Fibroblast of skin of abdomen (primary cell): ENCODE measurements around the gene TMEM273.
"Not testable (repeated sequence)": the region's sequence is repeated elsewhere in the genome, so short reads cannot be mapped to it uniquely, and the experiment has no call there.

ENCODE experiments used
- DNase-seq: peaks from one replicate; pipeline ENCODE4 v3.0.0-alpha.2; 2013

The TMEM273 gene

DNA sequence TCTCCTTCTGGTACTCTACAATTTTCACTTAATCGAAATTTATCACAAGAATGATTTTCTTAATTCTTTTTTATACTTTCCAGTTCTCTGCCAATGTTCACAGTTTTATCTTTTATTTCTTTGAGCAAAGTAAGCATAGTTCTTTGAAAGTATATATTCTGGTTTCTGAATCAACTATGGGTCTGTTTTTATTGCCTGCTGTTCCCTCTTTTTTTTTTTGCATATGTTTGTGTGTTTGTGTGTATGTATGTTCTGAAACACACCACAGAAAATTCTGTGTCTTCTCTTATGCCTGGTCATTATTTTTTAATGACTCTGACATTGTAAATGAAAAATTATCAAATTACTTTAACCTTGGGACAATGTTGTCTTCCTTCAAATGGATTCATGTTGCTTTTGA lies 15.9 kb upstream of the TMEM273 start:
- no peak for DNase-seq

DNA sequence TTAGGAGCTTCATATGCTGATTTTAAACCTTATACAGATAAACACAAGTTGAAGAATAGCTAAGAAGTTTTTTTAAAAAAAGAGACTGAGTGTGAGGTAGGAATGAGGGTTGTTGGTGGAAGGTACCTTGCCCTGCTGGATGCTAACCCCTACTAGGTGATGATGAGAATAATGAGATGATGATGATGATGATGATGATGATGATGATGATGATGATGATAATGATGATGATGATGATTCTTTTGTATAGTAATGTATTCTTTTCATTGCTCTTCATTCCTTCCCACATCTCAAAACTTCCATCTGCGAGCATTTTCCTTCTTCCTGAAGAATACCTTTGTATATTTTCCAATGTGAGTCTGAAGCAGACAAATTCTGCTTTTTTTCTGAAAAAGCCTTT lies 14.1 kb upstream of the TMEM273 start:
- DNase-seq, result no peak

DNA sequence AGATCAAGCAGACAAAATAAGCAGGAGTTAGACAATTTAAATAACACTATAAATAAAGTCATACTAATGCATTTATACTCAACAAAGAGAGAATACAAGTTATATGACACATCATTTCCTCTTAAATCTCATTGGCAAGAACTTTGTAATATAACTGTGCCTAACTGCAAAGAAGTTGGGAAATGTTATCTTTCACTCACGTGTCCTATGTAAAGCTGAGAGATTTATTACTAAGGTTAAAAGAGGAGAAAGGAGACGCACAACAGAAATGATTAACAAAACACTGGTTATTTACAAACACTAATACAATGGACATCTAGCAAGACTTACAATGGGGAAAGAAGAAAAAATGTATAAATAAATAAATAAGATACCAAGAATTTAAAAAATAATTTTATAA lies 12.7 kb upstream of the TMEM273 start:
- DNase-seq, result no peak

DNA sequence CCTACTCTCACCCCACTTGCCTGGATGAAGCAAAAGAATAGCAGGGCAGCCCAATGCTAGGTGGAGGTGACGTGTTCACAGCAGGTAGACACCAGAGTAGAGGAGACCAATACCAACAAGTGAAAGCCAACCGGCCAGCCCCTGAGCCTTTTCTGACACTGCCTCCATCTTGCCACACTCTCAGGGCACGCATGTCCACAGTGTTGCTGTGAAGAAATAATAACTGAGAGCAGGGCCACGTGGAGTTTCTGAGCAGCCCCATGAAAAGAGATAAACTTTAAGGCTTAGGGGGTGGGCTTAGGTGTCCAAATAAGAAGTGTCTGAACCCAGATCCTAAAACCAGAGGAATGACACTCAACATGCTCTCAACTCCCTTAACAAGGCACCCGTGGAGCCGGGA lies 9.0 kb upstream of the TMEM273 start:
- no peak for DNase-seq

DNA sequence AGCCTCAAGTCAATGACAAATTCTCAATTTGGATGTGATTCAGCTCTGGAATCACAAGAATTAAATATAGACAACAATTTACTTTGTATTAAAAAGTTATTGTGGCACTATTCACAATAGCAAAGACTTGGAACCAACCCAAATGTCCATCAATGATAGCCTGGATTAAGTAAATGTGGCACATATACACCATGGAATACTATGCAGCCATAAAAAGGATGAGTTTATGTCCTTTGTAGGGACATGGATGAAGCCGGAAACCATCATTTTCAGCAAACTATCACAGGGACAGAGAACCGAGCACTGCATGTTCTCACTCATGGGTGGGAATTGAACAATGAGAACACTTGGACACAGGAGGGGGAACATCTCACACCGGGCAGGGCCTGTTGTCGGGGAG lies 7.7 kb upstream of the TMEM273 start:
- not testable (repeated sequence) for DNase-seq

DNA sequence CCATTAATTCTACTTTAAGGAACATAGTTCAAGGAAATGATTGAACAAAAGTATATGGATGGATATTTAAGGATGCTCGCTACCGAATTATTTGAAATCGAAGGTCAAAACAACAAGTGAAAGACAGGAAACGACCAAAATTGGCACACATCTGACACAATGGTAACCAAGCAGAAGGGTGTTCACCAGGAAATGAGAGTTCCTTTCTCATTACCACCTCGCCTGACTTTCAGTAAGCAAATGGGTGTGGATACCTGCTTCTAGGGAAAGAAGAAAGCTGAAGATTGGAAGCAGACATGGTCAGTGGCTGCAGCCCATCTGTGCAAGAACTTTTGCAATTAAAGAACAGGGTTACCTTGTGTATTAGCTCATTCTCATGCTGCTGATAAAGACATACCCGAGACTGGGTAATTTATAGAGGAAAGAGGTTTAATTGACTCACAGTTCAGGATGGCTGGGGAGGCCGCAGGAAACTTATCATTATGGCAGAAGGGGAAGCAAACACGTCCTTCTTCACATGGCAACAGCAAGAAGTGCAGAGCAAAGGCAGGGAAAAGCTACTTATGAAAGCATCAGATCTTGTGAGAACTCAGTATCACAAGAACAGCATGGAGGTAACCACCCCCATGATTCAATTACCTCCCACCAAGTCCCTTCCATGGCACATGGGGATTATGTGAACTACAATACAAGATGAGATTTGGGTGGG lies 6.2 kb upstream of the TMEM273 start:
- DNase-seq, result no peak

DNA sequence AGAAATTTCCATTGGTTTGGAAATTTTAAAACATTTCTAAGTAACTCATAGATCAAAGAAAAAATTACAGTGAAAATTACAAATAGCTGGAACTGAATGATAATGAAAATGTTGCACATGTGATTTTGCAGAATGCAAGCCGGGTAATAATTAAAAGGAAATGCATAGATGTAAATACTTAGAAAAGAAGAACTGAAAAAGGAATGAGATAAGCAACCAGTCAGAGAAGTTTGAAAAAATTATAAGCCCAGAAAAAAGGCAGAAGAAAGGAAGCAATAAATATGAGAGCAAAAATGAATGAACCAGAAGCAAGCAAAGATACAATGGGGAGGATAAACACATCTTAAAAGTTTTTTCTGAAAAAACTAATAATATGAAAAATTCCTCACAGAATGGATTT lies 3.2 kb upstream of the TMEM273 start:
- no peak for DNase-seq

DNA sequence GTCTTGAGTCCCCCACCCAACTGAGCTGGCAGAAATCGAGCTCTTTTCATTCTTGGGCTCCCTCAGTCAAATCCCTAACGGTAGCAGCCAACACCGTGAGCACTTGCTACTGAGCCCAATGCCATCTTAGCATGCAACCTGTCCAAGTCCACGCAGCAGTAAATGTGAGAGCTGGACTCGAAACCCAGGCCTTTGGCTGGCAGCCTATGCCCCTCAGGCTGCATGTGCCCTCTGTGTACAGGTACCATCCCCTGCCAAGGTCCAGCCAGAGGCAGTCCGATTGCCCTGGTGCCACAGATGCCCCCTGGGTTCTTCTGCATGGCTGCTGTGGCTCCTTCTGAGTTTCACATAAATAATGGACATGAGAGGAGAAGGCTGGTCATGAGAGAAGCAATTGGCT lies 1.2 kb upstream of the TMEM273 start:
- no peak for DNase-seq

DNA sequence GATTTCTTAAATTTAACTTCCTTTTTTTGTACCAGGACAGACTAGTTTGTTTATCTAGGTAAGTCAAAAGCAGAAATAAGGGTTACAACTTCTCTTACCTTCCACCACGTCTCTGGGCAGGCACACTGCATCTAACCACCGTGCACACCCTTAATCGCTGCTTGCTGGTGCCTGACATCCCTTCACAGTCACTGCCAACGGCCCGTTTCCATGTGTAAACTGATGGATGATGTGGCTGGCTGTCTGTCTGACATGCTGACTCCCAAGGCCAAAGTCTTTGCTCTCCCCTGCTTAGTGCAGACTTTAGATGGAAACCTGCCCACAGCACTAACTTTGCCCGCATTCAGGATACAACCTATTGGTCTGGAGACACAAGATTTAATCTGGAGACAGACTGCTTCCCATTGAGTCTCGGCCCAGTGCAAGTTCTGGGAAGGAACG lies 1.1 kb downstream of the TMEM273 start:
- no peak for DNase-seq

DNA sequence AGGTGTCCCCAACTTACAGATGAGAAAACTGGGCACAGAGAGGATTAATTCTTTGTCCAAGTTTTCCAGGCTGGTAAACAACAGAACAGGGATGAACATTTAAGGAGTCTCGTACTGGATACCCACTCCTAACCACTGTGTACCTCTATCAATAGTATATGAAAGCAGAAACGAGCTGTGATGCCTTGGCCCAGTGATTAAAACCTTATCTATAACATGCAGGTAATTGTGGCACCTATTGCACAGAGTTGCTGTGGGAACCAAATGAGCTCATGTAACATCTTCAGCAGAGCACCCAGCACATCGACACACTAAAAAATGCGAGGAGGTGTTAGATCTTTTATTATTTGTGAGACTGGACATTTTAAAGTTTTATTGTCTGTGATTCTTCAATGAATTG lies 1.6 kb downstream of the TMEM273 start:
- no peak for DNase-seq

DNA sequence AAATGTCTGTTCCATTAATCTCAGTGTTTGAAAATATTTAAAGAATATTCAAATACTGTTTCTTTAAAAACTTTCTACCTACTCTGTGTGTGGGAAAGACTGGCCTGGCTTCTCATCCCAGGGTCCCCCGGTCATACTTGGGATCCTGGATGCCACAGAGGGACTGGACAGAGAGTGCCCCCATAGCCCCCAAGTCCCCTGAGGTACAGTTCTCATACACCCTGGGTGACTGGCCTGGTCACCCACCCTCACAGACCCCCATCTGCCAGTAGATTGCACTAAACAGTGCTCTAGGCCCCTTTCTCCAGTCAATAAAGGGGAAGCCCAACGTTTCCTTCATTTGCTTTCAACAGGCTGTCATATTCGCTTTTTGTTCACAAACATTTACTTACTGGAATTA lies 3.0 kb downstream of the TMEM273 start:
- no peak for DNase-seq

DNA sequence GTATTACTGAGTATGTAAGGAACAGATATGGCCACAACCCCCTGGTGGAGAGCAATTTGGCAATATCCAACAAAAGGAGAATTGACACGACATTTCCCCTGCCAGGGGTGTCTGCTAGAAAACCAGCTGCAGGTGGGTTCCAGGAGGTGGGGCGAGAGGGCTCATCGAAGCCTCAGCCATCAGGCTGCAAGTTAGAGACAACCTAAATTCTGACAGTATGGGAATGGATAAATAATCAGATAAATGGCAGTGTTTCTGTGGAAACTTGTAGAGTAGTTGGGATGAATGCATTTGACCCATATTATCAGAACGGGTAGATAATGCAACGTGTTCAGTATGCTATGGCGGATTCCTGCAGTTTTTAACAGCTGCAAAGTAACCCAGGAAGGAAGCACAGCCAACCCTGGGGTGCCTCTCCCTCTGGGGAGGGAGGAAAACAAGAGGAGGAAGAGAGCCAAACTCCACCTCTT lies 3.5 kb downstream of the TMEM273 start:
- no peak for DNase-seq

DNA sequence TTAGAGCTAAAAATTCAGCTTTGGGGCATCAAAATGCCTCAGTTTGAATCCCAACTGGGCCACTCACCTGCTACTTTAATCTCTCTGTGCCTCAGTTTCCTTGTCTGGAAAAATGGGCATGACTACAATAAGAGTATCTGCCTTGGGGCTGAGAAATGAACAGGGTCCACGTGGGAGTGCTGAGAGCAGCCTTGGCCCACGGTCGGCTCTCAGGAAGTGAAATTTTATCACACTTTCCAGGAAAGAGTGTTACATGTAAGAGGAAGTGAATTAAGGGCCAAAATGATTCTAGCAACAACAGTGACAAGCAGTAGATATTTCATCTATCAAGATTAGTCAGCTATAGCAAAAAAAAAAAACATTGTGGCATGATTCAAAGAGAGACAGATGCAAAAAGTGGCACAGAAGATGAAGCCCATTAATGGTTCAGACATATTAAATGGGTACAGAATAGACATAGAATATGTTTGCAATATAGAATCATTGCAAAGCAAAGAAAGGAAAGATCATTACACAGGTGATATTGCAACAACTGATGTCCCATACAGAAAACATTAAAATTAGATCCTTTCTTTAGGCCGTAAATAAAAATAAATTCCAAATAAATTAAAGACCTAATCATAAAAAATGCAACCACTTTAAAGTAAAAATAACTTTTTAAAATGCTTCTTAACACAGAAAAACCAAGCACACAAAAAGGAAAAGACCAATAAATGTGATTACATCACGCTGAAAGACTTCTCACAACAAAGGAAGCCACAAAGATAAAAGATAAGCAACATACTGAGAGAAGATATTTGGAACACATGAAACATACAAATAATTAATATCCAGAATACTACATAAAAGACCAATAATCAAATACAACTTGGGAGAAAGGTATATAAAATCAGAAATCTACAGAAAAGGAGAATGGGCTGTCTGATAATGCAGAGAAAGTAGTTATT lies 4.3 kb downstream of the TMEM273 start:
- no peak for DNase-seq

DNA sequence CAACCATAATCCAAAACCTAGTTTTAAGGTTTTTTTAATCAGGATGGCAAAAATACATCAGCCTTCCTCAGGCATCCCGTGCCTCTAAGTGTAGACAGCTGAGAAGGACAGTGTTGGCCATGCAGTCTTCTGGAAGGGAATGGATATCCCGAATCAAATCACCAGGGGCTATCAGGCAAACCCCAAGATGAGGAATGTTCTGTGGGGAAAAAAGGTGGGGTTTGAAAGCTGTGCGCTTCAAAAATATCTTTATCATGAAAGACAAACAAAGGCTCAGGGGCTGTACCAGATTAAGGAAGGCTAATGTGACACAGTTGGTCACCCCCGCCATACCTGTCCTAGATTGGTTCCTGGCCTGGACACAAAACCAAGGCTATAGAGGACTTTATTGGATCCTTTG lies 5.4 kb downstream of the TMEM273 start:
- no peak for DNase-seq

DNA sequence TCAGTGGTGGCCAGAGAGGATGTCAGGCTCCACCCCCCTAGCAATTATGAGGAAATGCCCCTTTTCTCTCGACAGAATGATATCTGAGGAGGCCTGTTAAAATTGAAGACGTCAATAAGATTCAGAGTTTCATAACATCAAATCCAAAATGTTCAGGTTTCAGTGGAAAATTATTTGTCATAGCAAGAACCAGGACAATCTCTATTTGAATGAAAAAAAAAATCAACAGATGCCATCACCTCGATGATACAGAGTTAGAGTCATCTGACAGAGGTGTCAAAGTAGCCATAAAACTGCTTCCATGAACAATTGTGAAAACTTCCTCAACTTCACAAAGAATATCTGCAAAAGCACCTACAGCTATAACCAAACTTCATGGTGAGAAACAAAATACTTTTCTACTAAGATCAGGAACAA lies 7.7 kb downstream of the TMEM273 start:
- no peak for DNase-seq

DNA sequence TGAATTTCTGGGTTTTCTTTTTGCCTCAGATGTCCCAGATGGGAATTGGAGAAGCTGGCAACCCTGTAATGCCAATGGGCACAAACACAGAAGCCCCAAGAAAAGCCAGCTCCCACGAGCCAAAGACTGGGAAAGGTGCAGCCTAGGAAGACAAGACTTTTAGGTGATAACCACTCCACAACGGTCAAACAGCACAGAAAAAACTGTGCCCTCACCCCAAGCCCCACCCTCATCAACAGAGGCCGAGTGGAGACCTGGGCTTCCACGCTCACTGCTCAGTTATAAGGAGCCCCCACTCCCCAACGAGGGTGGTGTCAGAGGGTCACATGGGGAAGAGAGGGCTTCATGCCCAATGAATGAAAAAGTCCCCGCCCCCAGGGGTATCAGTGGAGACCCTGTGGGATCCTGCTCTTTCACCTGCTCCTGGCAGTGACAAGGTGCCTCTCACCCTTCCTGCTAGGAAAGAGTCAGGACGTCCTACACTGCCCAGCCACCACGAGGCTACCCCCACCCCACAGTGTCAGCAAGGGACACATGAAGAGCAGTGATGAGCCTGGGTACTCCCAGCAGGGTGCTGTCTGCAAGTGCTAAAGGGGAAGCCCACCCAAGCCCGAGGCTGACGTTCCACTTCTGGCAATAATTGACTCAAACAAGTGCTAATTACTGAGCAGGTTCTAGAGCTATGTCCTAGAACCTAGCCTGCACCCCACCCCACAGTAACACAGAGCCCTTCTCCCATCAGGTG lies 8.3 kb downstream of the TMEM273 start:
- no peak for DNase-seq

DNA sequence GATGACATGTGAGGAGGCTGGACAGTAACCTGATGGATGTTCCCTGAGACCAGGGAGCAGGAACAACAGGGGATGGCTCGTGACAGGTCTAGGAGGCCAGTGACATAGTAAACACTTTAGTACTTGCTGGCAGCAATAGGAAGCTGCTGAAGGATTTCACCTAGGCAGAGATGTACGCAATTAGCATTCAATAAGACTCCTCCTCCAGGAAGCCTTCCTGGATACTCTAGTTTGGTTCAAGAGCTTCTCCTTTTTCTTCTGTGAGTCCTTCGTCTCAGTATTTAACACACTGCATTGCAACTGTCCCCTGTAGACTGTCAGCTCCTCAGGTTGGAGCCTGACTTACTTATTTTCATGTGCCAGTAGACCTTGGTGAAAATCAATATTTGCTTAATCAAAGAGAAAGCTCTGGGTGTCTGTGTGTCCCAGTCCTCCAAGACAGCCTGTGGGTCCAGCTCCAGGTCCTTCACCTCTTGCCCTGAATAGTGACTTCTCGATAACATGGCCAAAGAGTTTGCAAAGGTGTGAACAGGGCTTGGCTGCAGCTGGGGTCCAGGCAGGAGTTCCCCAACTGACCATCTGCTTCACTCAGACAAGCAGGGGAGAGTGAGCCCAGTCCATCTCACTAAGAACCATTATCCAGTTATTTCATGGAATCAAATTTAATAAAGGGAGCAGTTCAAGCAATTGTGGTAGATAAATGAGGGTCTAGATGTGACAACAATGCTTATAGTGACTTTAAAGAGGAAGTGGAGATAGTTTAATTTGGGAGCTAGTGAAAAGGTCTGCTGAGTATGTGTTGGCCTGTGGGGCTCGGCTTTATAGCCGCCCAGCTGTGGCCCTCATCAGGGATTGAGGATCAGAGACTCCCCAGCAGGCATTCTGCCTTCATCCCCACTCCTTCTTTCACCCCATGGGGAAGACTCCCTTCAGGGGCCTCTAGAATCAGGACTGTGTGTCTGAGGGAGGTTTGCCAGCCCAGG lies 9.4 kb downstream of the TMEM273 start:
- DNase-seq, result no peak

DNA sequence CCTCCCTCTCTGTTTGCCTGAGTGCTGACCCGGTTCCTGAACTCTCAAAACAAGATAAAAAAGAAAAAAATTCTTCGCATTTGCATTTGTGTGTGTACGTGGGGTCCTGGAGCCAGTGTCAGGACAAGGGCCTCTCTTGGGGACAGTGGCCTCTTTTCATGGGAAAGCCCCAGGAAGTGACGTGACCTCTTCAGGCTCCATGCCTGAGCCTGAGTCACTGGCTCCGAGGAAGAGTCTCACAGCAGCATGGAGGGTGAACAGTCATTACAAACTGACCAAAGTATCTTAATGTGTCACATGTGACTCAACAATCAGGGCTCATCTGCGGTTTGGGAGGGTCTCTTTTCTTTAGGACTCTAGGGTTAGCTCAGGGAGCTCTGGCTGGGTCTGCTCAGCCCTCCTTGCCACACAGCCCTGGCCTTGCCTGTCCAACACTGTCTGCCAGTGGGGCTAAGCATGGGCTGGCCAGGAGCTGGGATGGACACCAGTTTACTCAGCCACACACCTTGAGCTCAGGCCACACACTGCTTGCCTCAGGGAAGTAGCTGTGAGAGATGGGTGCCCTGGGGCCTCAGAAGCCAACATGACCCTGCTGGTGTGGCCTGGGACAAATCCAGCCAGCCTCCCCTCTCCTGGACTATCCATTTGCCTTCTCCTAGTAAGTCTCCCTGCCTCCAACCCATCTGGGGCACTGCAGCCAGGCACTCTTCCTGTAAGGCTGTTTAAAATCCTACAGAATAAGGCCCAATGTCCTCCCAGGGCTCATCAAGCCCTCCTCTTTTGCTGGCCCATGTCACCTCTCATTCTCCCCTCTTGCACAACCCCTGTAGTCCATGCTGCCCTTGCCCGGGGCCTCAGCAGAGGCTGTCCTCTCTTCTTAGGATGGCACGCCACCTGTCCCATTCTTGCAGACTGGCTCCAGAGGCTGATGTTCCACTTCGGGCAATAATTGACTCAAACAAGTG lies 10.5 kb downstream of the TMEM273 start:
- peak; percentile 87 for DNase-seq

DNA sequence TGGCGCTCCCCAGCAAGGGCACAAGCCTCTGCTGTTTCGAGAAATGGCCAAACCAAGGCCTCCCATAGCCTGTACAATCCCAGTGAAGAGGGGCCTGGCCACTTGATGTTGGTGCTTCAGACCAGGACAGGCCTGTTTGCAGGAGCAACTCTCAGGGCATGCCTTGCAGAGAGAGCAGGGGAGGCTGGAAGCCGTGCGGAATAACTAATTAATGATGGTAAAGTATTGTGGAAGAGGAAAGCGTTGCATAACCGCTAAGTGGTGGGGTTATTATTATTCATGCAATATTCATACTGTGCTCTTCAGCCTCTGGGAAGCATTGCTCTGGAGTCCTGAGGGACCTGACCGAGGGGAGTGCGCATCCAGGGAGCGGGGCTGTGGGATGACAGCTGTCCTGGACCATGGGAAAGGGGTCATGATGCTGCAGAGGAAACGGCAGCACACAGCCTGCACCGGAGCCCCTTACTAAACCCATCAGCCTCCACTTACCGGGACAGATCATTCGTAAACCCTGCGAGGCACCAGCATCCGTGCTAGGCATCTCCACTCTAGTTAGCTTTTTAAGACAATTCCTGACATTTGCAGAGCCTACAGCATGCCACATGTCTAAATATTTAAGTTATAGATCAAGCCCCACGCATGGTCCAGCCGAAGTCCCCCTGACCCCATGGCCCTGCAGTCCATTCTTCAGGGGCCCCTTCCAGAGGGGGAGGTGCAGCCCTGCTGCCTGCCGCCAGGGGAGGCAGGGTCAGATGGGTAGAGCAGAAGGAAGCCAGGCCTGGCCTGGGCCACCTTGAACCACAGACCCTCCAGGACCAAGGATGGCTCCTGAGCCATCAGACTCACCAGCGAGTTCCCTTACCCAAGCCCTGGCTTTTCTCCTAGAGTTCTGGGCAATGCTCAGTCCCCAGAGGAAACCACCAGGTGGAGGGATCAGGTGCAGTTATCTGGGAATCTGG lies 11.6 kb downstream of the TMEM273 start:
- DNase-seq, result no peak
